GM20000 (cell line): ENCODE results near the gene DOHH.

ENCODE experiments used
- DNase-seq: peaks from one replicate; pipeline ENCODE4 v3.0.0; 2012; ENCODE audit warnings: low spot score
- CTCF ChIP-seq: IDR thresholded peaks from 2 replicates; pipeline ENCODE4 v1.5.1; 2012; ENCODE audit warnings: mild to moderate bottlenecking, control low read depth; ENCODE audit errors: extremely low read depth, missing control alignments

Gene DOHH

GRCh38 chr19:3500429-3501101, at the start of gene DOHH:
DOHH (minus strand) TSS chr19:3500674; CDS start chr19:3496814, 3,860 bp downstream.
- no peak for TF ChIP-seq CTCF

GRCh38 chr19:3549816-3550215, 49.3 kb upstream of the DOHH start:
- DNase-seq: no peak

More at GRCh38 chr19:3500429-3501101, at the start of gene DOHH:
- DNase-seq: peak; percentile 96

GRCh38 chr19:3548606-3549005, 48.1 kb upstream of the DOHH start:
- no peak for TF ChIP-seq CTCF
- DNase-seq: no peak

More at GRCh38 chr19:3549816-3550215, 49.3 kb upstream of the DOHH start:
- TF ChIP-seq CTCF: no peak

GRCh38 chr19:3547767-3548282, 47.4 kb upstream of the DOHH start:
- DNase-seq: no peak
- no peak for TF ChIP-seq CTCF

- TF ChIP-seq CTCF: peak; percentile 39
- DNase-seq: no peak
These were observed 46.8 kb upstream of the DOHH start for GRCh38 chr19:3547301-3547731.

GRCh38 chr19:3546119-3546518, 45.6 kb upstream of the DOHH start:
- TF ChIP-seq CTCF: no peak
- DNase-seq: no peak

GRCh38 chr19:3545669-3546034, 45.2 kb upstream of the DOHH start:
- no peak for TF ChIP-seq CTCF
- DNase-seq: no peak
